Mesodermal cell (in vitro differentiated cells): ENCODE data around the gene ZFP36L2.

Source experiments
- H3K27ac ChIP-seq: 2 replicates; pipeline ENCODE4 v1.7.0; 2013; ENCODE audit warnings: mild to moderate bottlenecking, low read depth, low read length, moderate library complexity; ENCODE audit not compliant: severe bottlenecking
- H3K36me3 ChIP-seq: 2 replicates; pipeline ENCODE4 v1.7.1; 2013; ENCODE audit warnings: mild to moderate bottlenecking, low read length, moderate library complexity; ENCODE audit not compliant: control insufficient read depth, insufficient read depth
- H3K4me1 ChIP-seq: one replicate; pipeline ENCODE4 v1.7.1; 2013; ENCODE audit warnings: mild to moderate bottlenecking, low read length; ENCODE audit not compliant: insufficient read depth, control insufficient read depth, poor library complexity, severe bottlenecking
- H3K4me3 ChIP-seq: 2 replicates; pipeline ENCODE4 v1.7.0; 2013; ENCODE audit warnings: low read length, control low read depth, mild to moderate bottlenecking; ENCODE audit not compliant: insufficient read depth, poor library complexity, severe bottlenecking; ENCODE audit errors: extremely low read depth
- H3K9me3 ChIP-seq: 2 replicates; pipeline ENCODE4 v1.7.1; 2013; ENCODE audit warnings: mild to moderate bottlenecking, low read length, moderate library complexity; ENCODE audit not compliant: control insufficient read depth
- WGBS, 2 experiments: methylation state at CpG; one replicate each; pipeline ENCODE4 v1.1.5; 2013; ENCODE audit warnings: missing lambda C conversion rate in 2 of 2; ENCODE audit not compliant: insufficient coverage in 2 of 2; 5-methylcytosine and 5-hydroxymethylcytosine counted together

The ZFP36L2 gene

DNA sequence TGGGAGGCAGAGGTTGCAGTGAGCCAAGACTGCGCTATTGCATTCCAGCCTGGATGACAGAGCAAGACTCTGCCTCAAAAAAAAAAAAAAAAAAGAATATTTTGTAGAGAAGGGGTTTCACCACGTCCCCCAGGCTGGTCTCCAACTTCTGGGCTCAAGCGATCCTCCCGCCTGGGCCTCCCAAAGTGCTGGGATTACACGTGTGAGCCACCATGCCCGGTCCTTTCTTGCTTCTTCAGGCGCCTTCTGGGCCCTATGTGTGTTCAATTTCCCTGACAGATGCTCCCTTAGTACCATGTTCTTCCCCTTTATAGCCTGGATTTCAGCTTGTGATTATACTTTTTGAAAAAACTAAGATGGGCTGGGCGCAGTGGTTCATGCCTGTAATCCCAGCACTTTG, 9.8 kb downstream of the ZFP36L2 start:
- H3K36me3 ChIP-seq = no peaks in the 10 kb centered on the region
- 88 to 91% methylated on average over 6 to 7 of the region's 8 CpGs for whole genome bisulfite sequencing, 2 experiments
- H3K9me3 ChIP-seq = no peaks in the 10 kb centered on the region
- H3K27ac ChIP-seq = no peak overlapping the region
- H3K4me1 ChIP-seq = peaks cover 42% of the 10 kb centered on the region
- H3K4me3 ChIP-seq = no peak overlapping the region

DNA sequence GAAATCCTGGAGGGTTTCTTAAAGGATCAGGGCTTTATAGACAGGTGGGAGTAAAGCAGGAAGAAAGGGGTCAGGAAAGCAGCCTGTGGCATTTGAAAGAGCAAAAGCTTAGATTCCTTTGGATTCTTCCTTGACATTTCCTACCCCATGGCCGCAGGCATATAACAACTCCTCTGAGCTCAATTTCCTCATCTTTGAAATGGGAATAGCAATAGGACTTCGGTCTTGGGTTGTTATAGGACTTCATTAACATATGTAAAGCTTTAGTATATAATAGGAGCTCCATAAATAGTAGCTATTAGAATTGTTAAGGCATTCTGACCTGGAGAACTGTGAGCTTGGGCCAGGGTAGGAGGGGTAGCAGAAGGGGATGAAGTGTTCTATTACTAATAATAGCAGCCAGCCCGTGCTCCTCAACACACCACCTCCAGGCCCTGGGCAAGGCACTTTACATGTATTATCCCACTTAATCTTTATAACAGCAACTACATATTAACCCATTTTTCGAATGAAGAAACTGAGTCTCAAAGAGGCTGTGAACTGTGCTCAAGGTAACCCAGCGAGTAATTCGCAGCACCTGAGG, 10.6 kb downstream of the ZFP36L2 start:
- Histone ChIP-seq H3K27ac (no peak overlapping the region), H3K4me1 (peaks cover 34% of the 10 kb centered on the region), H3K4me3 (no peak overlapping the region), H3K9me3 (no peaks in the 10 kb centered on the region), H3K36me3 (no peaks in the 10 kb centered on the region)
- WGBS, 2 experiments = 65 to 90% methylated on average over 3 to 4 of the region's 6 CpGs

GRCh38 chr2:43214253-43214652, 12.2 kb downstream of the ZFP36L2 start:
- H3K27ac ChIP-seq = no peak overlapping the region
- 90 to 93% methylated on average over 3 to 5 of the region's 5 CpGs for WGBS, 2 experiments
- H3K4me3 ChIP-seq = no peak overlapping the region
- H3K36me3 ChIP-seq = no peaks in the 10 kb centered on the region
- peaks cover 20% of the 10 kb centered on the region for H3K4me1 ChIP-seq
- no peaks in the 10 kb centered on the region for H3K9me3 ChIP-seq

- no peak overlapping the region for H3K27ac ChIP-seq
- H3K4me1 ChIP-seq = peaks cover 7% of the 10 kb centered on the region
- WGBS, 2 experiments = 94% methylated on average over 3 of the region's 3 CpGs
- no peaks in the 10 kb centered on the region for H3K36me3 ChIP-seq
- no peaks in the 10 kb centered on the region for H3K9me3 ChIP-seq
- no peak overlapping the region for H3K4me3 ChIP-seq
Observed at GRCh38 chr2:43212931-43213330, 13.5 kb downstream of the ZFP36L2 start.

GRCh38 chr2:43212216-43212835, 14.1 kb downstream of the ZFP36L2 start:
- Histone ChIP-seq H3K4me1 (peaks cover 2% of the 10 kb centered on the region), H3K27ac (no peak overlapping the region), H3K9me3 (no peaks in the 10 kb centered on the region), H3K36me3 (no peaks in the 10 kb centered on the region), H3K4me3 (no peak overlapping the region)
- WGBS, 2 experiments = 96% methylated on average over 10 to 11 of the region's 11 CpGs

- Histone ChIP-seq H3K27ac (no peak overlapping the region), H3K4me1 (no peaks in the 10 kb centered on the region), H3K36me3 (no peaks in the 10 kb centered on the region), H3K9me3 (no peaks in the 10 kb centered on the region), H3K4me3 (no peak overlapping the region)
- 81 to 86% methylated on average over 13 to 19 of the region's 23 CpGs for WGBS, 2 experiments
Observed at GRCh38 chr2:43210467-43211303, 15.7 kb downstream of the ZFP36L2 start.

DNA sequence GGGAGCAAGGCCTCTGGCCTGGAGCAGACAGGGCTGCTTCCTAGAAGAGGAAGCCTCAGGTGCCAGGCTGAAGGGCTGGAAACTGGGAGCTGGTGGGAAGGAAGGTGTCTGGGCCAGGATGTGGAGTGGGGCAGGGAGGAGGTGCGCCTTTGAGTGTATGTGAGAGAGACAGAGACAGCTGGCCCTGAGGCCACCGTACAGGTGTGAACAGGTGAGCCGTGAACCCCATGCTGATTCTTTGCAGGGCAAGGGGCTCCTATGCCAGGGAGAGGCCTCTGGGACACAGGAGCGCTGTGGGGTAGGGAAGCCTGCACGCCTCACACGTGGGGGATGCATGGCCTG, 16.3 kb downstream of the ZFP36L2 start:
- no peaks in the 10 kb centered on the region for H3K36me3 ChIP-seq
- no peaks in the 10 kb centered on the region for H3K4me1 ChIP-seq
- no peaks in the 10 kb centered on the region for H3K9me3 ChIP-seq
- 90 to 96% methylated on average over 5 to 6 of the region's 6 CpGs for WGBS, 2 experiments
- H3K27ac ChIP-seq = no peak overlapping the region
- no peak overlapping the region for H3K4me3 ChIP-seq

DNA sequence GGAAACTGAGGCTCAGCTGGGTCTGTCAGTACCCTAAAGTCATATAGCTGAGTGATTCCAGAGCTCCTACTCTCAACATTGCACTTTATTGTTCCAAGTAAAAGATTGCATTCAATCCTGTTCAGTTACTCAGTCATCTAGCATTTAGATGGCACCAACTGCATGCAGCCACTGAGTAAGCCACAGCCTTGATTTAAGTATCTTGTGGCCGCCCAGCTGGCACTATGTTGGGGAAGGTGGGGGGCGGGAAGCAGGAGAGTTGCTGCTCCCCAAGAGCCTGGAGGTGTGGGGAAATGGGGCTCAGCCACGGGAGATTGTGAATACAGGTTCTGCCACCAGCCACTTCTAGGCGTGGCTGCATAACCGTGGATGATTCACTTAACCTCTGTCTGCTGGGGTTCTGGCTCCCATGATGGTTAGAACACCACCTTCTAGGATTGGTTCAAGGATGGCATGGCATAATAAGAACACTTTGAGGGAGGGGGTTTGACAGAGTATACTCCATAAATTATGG, 17.1 kb downstream of the ZFP36L2 start:
- no peak overlapping the region for H3K27ac ChIP-seq
- 84 to 98% methylated on average over 4 to 5 of the region's 5 CpGs for WGBS, 2 experiments
- no peaks in the 10 kb centered on the region for H3K4me1 ChIP-seq
- H3K36me3 ChIP-seq = no peaks in the 10 kb centered on the region
- H3K9me3 ChIP-seq = no peaks in the 10 kb centered on the region
- no peak overlapping the region for H3K4me3 ChIP-seq

DNA sequence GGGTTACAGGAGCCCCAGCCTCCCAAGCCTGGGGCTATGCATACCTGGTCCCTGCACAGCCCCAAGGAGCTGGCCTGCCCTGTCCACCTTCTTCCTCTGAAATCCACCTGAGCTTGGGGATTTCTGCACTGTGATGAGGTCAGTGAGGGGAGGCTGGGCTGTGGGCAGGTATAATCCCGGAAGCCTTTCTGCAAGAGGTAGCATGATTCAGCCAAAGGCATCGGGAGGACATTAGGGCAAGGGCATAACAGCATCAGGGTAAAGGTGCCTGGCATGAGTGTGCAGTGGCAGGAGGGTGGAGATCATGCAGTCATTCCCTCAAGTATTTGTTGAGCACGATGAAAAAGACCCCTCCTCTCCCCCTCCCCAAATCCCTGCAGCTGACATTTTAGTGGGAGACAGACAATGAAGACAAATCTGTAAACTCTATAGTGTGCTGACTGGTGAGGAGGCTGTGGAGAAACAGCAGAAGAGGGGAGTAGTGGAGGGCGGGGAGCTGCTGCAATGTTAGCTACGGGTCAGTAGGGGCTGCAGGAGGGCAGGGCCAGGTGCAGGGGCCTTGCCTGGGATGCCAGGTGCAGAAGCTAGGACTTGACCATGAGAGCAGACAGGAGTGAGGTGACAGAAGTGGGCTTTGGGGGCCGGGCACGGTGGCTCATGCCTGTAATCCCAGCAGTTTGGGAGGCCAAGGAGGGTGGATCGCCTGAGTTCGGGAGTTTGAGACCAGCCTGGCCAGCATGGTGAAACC, 18.7 kb downstream of the ZFP36L2 start:
- Histone ChIP-seq H3K36me3 (no peaks in the 10 kb centered on the region), H3K4me1 (no peaks in the 10 kb centered on the region), H3K9me3 (no peaks in the 10 kb centered on the region), H3K4me3 (no peak overlapping the region), H3K27ac (no peak overlapping the region)
- WGBS, 2 experiments = 71 to 79% methylated on average over 7 to 8 of the region's 9 CpGs

GRCh38 chr2:43206602-43207001, 19.8 kb downstream of the ZFP36L2 start:
- no peak overlapping the region for H3K4me3 ChIP-seq
- H3K27ac ChIP-seq = no peak overlapping the region
- WGBS, 2 experiments = 83 to 85% methylated on average over 5 to 6 of the region's 7 CpGs
- H3K9me3 ChIP-seq = no peaks in the 10 kb centered on the region
- H3K36me3 ChIP-seq = no peaks in the 10 kb centered on the region
- H3K4me1 ChIP-seq = no peaks in the 10 kb centered on the region
